Lower lobe of right lung (tissue), 2 donors: ENCODE results near the gene CENPK. TPM values are rescaled to one million over a fixed set of nuclear protein-coding genes. Genes with fewer than 3 reads are reported as not detected.

Source experiments
- ATAC-seq, 2 donors: fragments of 200-7000 bp; cut with Tn5 transposase; one replicate each; pipeline ENCODE4 v1.9.1; 2020 to 2022; ENCODE audit warnings: mild to moderate bottlenecking in 2 of 2, moderate library complexity in 2 of 2
- DNase-seq: peaks from one replicate; pipeline ENCODE4 v3.0.0-alpha.2; 2020
- H3K27ac ChIP-seq: fragments of 200-600 bp; one replicate; pipeline ENCODE4 v1.8.0; 2022
- H3K27me3 ChIP-seq: fragments of 200-600 bp; one replicate; pipeline ENCODE4 v1.8.0; 2022; ENCODE audit warnings: low read depth
- H3K36me3 ChIP-seq: fragments of 200-600 bp; one replicate; pipeline ENCODE4 v1.8.0; 2022; ENCODE audit warnings: mild to moderate bottlenecking
- H3K4me1 ChIP-seq: fragments of 200-600 bp; one replicate; pipeline ENCODE4 v1.8.0; 2022
- H3K4me3 ChIP-seq: fragments of 200-600 bp; one replicate; pipeline ENCODE4 v1.8.0; 2022; ENCODE audit warnings: mild to moderate bottlenecking
- H3K9me3 ChIP-seq: fragments of 200-600 bp; one replicate; pipeline ENCODE4 v1.8.0; 2022
- intact Hi-C: fragments of 100-400 bp; cut with DNase I; formaldehyde crosslinking; loops from one replicate; pipeline ENCODE4 v1.11.0; 2022
- total RNA-seq: library from RNA; stranded (reverse); fragmentation: NEBNext Ultra II Directional; extraction: Animal tissue kit (Norgen Biotek cat#: 25700); gene quantifications from one replicate; pipeline ENCODE4 v1.2.1, GENCODE V29; 2021
- TF ChIP-seq, protein P1 (sequence below): fragments of 200-600 bp; IDR thresholded peaks from one replicate; pipeline ENCODE4 v1.8.0; 2022; ENCODE audit warnings: antibody characterized with exemption, mild to moderate bottlenecking
- donor health status: DM: no; HTN: yes; CAD: no; lungs with severe emphysema.

Gene CENPK
- total RNA-seq, 1 donor from 2014 or later = 2.9 TPM

- intact Hi-C loops = no loop called here
- Histone ChIP-seq H3K4me3 (no peak overlapping the region), H3K27me3 (no peaks in the 10 kb centered on the region), H3K9me3 (no peaks in the 10 kb centered on the region), H3K27ac (no peak overlapping the region), H3K36me3 (no peaks in the 10 kb centered on the region), H3K4me1 (no peaks in the 10 kb centered on the region)
- no peak for ATAC-seq
- DNase-seq = no peak
- TF ChIP-seq, protein P1, sequence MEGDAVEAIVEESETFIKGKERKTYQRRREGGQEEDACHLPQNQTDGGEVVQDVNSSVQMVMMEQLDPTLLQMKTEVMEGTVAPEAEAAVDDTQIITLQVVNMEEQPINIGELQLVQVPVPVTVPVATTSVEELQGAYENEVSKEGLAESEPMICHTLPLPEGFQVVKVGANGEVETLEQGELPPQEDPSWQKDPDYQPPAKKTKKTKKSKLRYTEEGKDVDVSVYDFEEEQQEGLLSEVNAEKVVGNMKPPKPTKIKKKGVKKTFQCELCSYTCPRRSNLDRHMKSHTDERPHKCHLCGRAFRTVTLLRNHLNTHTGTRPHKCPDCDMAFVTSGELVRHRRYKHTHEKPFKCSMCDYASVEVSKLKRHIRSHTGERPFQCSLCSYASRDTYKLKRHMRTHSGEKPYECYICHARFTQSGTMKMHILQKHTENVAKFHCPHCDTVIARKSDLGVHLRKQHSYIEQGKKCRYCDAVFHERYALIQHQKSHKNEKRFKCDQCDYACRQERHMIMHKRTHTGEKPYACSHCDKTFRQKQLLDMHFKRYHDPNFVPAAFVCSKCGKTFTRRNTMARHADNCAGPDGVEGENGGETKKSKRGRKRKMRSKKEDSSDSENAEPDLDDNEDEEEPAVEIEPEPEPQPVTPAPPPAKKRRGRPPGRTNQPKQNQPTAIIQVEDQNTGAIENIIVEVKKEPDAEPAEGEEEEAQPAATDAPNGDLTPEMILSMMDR = no peak
Measured at GRCh38 chr5:65539827-65540226, 23.1 kb downstream of the CENPK start.

DNA sequence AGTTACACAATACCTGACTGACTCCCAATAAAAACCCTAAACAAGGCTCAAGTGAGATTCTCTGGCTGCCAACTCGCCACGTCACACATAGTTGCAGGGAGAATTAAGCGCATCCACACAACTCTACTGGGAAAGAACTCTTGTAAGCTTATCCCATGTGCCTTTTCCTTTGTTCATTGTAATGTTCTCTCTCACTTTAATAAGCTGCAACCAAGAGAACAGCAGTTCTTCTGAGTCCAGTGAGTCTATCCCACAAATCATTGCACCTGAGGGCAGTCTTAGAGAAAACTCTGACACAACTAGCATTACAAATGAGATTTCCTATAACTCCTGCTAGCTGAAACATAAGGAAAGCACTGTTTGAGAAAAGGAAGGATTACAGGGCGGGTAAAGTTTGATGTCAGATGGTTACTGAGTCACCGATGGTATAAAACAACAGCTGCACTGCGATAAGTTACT lies 27.4 kb downstream of the CENPK start:
- Histone ChIP-seq H3K9me3 (no peaks in the 10 kb centered on the region), H3K27ac (no peak overlapping the region), H3K36me3 (no peaks in the 10 kb centered on the region), H3K27me3 (no peaks in the 10 kb centered on the region), H3K4me1 (no peaks in the 10 kb centered on the region), H3K4me3 (no peak overlapping the region)
- ATAC-seq (no peak), DNase-seq (no peak)
- intact Hi-C loops = no loop called here
- TF ChIP-seq, protein P1 = no peak

DNA sequence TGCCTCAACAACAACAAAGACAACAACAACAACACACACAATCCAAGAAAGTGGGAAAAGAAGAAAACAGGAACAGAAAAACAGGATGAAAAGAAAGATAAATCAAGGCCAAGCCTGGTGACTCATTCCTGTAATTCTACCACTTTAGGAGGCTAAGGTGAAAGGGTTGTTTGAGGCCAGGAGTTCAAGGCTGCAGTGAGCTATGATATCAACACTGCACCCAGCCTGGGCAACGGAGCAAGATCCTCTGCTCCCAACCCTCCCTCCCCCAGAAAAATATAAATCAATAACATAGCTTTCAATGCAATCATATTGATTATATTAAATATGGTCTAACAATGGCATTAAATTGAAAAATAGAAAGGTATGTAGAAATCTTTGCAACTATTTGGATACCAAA lies 32.1 kb downstream of the CENPK start:
- ATAC-seq (no peak), DNase-seq (no peak)
- Histone ChIP-seq H3K27ac (no peak overlapping the region), H3K27me3 (no peaks in the 10 kb centered on the region), H3K9me3 (no peaks in the 10 kb centered on the region), H3K4me3 (no peak overlapping the region), H3K36me3 (no peaks in the 10 kb centered on the region), H3K4me1 (no peaks in the 10 kb centered on the region)
- TF ChIP-seq, protein P1 = no peak
- intact Hi-C loops = no loop called here

DNA sequence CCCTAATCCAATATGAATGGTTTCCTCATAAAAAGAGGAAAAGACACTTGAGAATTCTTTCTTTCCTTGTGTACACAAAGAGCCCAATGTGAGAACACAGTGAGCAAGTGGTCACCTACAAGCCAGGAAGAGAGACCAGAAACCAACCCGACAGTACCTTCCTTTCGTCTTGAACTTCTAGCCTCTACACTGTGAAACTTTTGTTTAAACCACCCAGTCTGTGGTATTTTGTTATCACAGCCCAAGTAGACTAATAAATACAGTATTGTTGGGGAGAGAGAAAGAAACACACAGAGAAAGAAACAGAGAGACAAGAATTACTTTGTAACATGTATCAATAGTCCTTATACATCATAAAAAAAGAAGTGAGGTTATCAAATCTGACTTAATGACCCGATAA lies 37.2 kb downstream of the CENPK start:
- Histone ChIP-seq H3K9me3 (no peaks in the 10 kb centered on the region), H3K4me3 (no peak overlapping the region), H3K27me3 (no peaks in the 10 kb centered on the region), H3K36me3 (no peaks in the 10 kb centered on the region), H3K4me1 (no peaks in the 10 kb centered on the region), H3K27ac (no peak overlapping the region)
- intact Hi-C loops = no loop called here
- no peak for ATAC-seq
- no peak for DNase-seq
- TF ChIP-seq, protein P1 = no peak

DNA sequence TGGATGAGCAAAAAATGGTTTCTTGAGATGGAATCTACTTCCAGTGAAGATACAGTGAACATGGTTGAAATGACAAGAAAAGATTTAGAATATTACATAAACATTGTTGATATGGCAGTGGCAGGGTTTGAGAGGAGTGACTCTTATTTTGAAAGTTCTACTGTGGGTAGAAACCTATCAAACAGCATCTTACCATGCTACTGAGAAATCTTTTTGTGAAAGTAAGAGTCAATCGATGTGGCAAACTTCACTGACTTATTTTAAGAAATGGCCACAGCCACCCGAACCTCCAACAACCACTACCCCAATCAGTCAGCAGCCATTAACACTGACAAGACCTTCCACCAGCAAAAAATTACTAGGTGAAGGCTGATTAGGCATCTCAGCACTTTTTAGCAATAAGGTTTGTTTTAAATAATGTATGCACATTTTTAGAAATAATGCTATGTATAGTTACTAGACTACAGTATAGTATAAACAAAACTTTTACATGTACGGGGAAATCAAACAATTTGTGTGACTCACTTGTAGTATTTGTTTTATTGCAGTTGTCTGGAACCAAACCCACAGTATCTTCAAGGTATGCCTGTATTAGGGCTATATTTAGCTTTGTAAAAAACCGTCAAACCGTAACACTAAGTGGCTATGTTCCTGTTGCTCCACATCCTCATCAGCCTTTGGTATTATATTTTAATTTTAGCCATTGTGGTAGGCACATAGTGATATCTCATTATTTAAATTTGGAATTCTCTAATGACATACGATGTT lies 50.6 kb downstream of the CENPK start:
- Histone ChIP-seq H3K36me3 (no peaks in the 10 kb centered on the region), H3K27ac (no peak overlapping the region), H3K9me3 (no peaks in the 10 kb centered on the region), H3K4me3 (no peak overlapping the region), H3K27me3 (no peaks in the 10 kb centered on the region), H3K4me1 (no peaks in the 10 kb centered on the region)
- DNase-seq (no peak), ATAC-seq (no peak)
- TF ChIP-seq, protein P1 = no peak
- intact Hi-C loops = no loop called here
